HEK293 (cell line): ENCODE data around the gene DENND2C.

ENCODE experiments used
- ATF2 ChIP-seq: fragments of 450-650 bp; formaldehyde crosslinking; IDR thresholded peaks from 2 replicates; pipeline ENCODE4 v1.5.1; 2016; ENCODE audit warnings: missing biosample characterization, missing genetic modification characterization, low read depth
- CTCF ChIP-seq: fragments of 450-650 bp; formaldehyde crosslinking; IDR thresholded peaks from 2 replicates; pipeline ENCODE4 v1.5.1; 2016; ENCODE audit warnings: missing biosample characterization, missing genetic modification characterization
- GLIS2 ChIP-seq: fragments of 450-650 bp; formaldehyde crosslinking; IDR thresholded peaks from 2 replicates; pipeline ENCODE4 v1.5.1; 2016; ENCODE audit warnings: missing biosample characterization, missing genetic modification characterization
- TRIM28 ChIP-seq: IDR thresholded peaks from 2 replicates; pipeline ENCODE4 v1.6.1; 2011; ENCODE audit warnings: low read length, control low read depth, borderline replicate concordance
- ZFHX2 ChIP-seq: fragments of 450-650 bp; formaldehyde crosslinking; conservative IDR thresholded peaks from 2 replicates; pipeline ENCODE4 v1.5.1; 2016; ENCODE audit warnings: missing biosample characterization, missing genetic modification characterization
- ZNF366 ChIP-seq: fragments of 450-650 bp; formaldehyde crosslinking; conservative IDR thresholded peaks from 2 replicates; pipeline ENCODE4 v1.5.1; 2016; ENCODE audit warnings: missing biosample characterization, missing genetic modification characterization
- ZNF426 ChIP-seq: fragments of 450-650 bp; formaldehyde crosslinking; IDR thresholded peaks from 2 replicates; pipeline ENCODE4 v1.5.1; 2017; ENCODE audit warnings: missing biosample characterization, missing genetic modification characterization, mild to moderate bottlenecking, inconsistent platforms, moderate library complexity
- ZNF521 ChIP-seq: fragments of 450-650 bp; formaldehyde crosslinking; IDR thresholded peaks from 2 replicates; pipeline ENCODE4 v1.5.1; 2017; ENCODE audit warnings: missing biosample characterization, mild to moderate bottlenecking, missing genetic modification characterization
- TF ChIP-seq, protein P1 (sequence below): fragments of 450-650 bp; formaldehyde crosslinking; IDR thresholded peaks from 2 replicates; pipeline ENCODE4 v1.5.1; 2016; ENCODE audit warnings: missing biosample characterization, missing genetic modification characterization

GRCh38 chr1:114607223-114607622, 62.6 kb downstream of the DENND2C start:
- TF ChIP-seq CTCF (tag by site-specific recombination) (no peak), ATF2 (tag by site-specific recombination) (no peak), ZFHX2 (tag by site-specific recombination) (no peak), TRIM28 (no peak), ZNF521 (tag by site-specific recombination) (no peak), ZNF426 (no peak), ZNF366 (tag by site-specific recombination) (no peak), GLIS2 (tag by site-specific recombination) (no peak)
- TF ChIP-seq, protein P1, sequence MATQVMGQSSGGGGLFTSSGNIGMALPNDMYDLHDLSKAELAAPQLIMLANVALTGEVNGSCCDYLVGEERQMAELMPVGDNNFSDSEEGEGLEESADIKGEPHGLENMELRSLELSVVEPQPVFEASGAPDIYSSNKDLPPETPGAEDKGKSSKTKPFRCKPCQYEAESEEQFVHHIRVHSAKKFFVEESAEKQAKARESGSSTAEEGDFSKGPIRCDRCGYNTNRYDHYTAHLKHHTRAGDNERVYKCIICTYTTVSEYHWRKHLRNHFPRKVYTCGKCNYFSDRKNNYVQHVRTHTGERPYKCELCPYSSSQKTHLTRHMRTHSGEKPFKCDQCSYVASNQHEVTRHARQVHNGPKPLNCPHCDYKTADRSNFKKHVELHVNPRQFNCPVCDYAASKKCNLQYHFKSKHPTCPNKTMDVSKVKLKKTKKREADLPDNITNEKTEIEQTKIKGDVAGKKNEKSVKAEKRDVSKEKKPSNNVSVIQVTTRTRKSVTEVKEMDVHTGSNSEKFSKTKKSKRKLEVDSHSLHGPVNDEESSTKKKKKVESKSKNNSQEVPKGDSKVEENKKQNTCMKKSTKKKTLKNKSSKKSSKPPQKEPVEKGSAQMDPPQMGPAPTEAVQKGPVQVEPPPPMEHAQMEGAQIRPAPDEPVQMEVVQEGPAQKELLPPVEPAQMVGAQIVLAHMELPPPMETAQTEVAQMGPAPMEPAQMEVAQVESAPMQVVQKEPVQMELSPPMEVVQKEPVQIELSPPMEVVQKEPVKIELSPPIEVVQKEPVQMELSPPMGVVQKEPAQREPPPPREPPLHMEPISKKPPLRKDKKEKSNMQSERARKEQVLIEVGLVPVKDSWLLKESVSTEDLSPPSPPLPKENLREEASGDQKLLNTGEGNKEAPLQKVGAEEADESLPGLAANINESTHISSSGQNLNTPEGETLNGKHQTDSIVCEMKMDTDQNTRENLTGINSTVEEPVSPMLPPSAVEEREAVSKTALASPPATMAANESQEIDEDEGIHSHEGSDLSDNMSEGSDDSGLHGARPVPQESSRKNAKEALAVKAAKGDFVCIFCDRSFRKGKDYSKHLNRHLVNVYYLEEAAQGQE (tag by site-specific recombination): no peak
